ENCODE data around the gene TCEANC2.

TCEANC2 gene

DNA sequence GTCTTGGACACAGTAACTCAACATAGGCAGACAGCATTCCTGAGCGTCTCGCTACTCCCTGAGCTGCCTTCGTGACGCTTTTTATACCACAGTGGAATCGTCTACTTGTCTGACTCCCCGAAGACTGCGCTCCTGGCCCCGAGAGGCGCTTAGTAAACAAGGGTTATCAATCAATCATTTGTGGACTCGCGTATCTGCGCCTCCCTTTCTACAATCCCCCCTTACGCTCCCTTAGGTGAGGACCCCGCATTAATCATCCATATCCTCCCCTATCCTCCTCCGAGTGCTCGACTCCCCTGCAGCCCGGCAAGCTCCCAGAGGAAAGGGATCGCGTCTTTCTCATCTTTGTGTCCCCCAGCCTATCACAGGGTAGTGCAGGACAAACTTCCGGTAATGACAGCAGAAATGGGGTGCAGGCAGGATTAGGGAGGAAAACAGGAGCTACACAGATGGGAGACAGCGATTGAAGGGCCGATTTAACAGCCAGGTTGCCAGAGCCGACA is 926 bp upstream of the TCEANC2 start:
- Histone ChIP-seq H2AFZ (ENCODE audit: low read length) (no peak overlapping the region), H3K4me2 (ENCODE audit: low read length) (peak overlapping the region; percentile 99), H4K20me1 (ENCODE audit: insufficient read depth, low read length) (no peaks in the 10 kb centered on the region), H3K27ac (ENCODE audit: low read depth, low read length, poor library complexity, severe bottlenecking) (peak overlapping the region; percentile 78), H3F3A (ENCODE audit: insufficient read depth, low read length) (no peaks in the 10 kb centered on the region), H3K9me3 (ENCODE audit: low read length) (no peaks in the 10 kb centered on the region), H3K27me3 (ENCODE audit: insufficient read depth, low read length) (no peaks in the 10 kb centered on the region), H3K79me2 (ENCODE audit: insufficient read depth, low read length) (peaks cover 52% of the 10 kb centered on the region), H3K4me3 (ENCODE audit: low read depth, low read length, poor library complexity, severe bottlenecking) (peak overlapping the region; percentile 100), H3K9ac (ENCODE audit: low read length) (peak overlapping the region; percentile 99), H3K4me1 (ENCODE audit: insufficient read depth, low read length, severe bottlenecking) (peaks cover 48% of the 10 kb centered on the region), H3K36me3 (ENCODE audit: insufficient read depth, low read length) (no peaks in the 10 kb centered on the region), H3K9me2 (ENCODE audit: low read depth, low read length) (no peaks in the 10 kb centered on the region)
- no peak for TF ChIP-seq EZH2 (IDR thresholded peaks at IDR 0.05; ENCODE audit: borderline replicate concordance, low read length)
- TF ChIP-seq, protein P1, sequence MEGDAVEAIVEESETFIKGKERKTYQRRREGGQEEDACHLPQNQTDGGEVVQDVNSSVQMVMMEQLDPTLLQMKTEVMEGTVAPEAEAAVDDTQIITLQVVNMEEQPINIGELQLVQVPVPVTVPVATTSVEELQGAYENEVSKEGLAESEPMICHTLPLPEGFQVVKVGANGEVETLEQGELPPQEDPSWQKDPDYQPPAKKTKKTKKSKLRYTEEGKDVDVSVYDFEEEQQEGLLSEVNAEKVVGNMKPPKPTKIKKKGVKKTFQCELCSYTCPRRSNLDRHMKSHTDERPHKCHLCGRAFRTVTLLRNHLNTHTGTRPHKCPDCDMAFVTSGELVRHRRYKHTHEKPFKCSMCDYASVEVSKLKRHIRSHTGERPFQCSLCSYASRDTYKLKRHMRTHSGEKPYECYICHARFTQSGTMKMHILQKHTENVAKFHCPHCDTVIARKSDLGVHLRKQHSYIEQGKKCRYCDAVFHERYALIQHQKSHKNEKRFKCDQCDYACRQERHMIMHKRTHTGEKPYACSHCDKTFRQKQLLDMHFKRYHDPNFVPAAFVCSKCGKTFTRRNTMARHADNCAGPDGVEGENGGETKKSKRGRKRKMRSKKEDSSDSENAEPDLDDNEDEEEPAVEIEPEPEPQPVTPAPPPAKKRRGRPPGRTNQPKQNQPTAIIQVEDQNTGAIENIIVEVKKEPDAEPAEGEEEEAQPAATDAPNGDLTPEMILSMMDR (IDR thresholded peaks at IDR 0.05; ENCODE audit: low read length) = no peak

- no peak for TF ChIP-seq EZH2 (IDR thresholded peaks at IDR 0.05; ENCODE audit: borderline replicate concordance, low read length)
- TF ChIP-seq, protein P1 (IDR thresholded peaks at IDR 0.05; ENCODE audit: low read length) = no peak
- H3K4me1 ChIP-seq (ENCODE audit: insufficient read depth, low read length, severe bottlenecking) = peaks cover 34% of the 10 kb centered on the region
- peak overlapping the region; percentile 66 for H3K27ac ChIP-seq (ENCODE audit: low read depth, low read length, poor library complexity, severe bottlenecking)
- H3K9ac ChIP-seq (ENCODE audit: low read length) = peak overlapping the region; percentile 88
- no peaks in the 10 kb centered on the region for H4K20me1 ChIP-seq (ENCODE audit: insufficient read depth, low read length)
- H3K9me2 ChIP-seq (ENCODE audit: low read depth, low read length) = no peaks in the 10 kb centered on the region
- peaks cover 4% of the 10 kb centered on the region for H3K36me3 ChIP-seq (ENCODE audit: insufficient read depth, low read length)
- H2AFZ ChIP-seq (ENCODE audit: low read length) = no peak overlapping the region
- H3K4me2 ChIP-seq (ENCODE audit: low read length) = peak overlapping the region; percentile 86
- no peaks in the 10 kb centered on the region for H3K27me3 ChIP-seq (ENCODE audit: insufficient read depth, low read length)
- H3K9me3 ChIP-seq (ENCODE audit: low read length) = no peaks in the 10 kb centered on the region
- peaks cover 38% of the 10 kb centered on the region for H3K79me2 ChIP-seq (ENCODE audit: insufficient read depth, low read length)
- H3K4me3 ChIP-seq (ENCODE audit: low read depth, low read length, poor library complexity, severe bottlenecking) = peak overlapping the region; percentile 100
- H3F3A ChIP-seq (ENCODE audit: insufficient read depth, low read length) = no peaks in the 10 kb centered on the region
Measured at GRCh38 chr1:54053745-54054437, 483 bp downstream of the TCEANC2 start.

GRCh38 chr1:54054438-54054749 is 986 bp downstream of the TCEANC2 start:
- Histone ChIP-seq H3K4me3 (ENCODE audit: low read depth, low read length, poor library complexity, severe bottlenecking) (peak overlapping the region; percentile 100), H3K4me2 (ENCODE audit: low read length) (peak overlapping the region; percentile 86), H3K27me3 (ENCODE audit: insufficient read depth, low read length) (no peaks in the 10 kb centered on the region), H3K36me3 (ENCODE audit: insufficient read depth, low read length) (peaks cover 4% of the 10 kb centered on the region), H3K79me2 (ENCODE audit: insufficient read depth, low read length) (peaks cover 33% of the 10 kb centered on the region), H3K4me1 (ENCODE audit: insufficient read depth, low read length, severe bottlenecking) (peaks cover 29% of the 10 kb centered on the region), H4K20me1 (ENCODE audit: insufficient read depth, low read length) (no peaks in the 10 kb centered on the region), H3K9me3 (ENCODE audit: low read length) (no peaks in the 10 kb centered on the region), H3K27ac (ENCODE audit: low read depth, low read length, poor library complexity, severe bottlenecking) (peak overlapping the region; percentile 66), H3K9ac (ENCODE audit: low read length) (peak overlapping the region; percentile 88), H3F3A (ENCODE audit: insufficient read depth, low read length) (no peaks in the 10 kb centered on the region), H2AFZ (ENCODE audit: low read length) (no peak overlapping the region), H3K9me2 (ENCODE audit: low read depth, low read length) (no peaks in the 10 kb centered on the region)
- TF ChIP-seq, protein P1 (IDR thresholded peaks at IDR 0.05; ENCODE audit: low read length) = peak; percentile 20; the same call in 1 of the 2 replicates
- TF ChIP-seq EZH2 (IDR thresholded peaks at IDR 0.05; ENCODE audit: borderline replicate concordance, low read length) = no peak
